GM23248 (cell line): ENCODE results near the gene PPP3R1. TPM values are rescaled to one million over a fixed set of nuclear protein-coding genes. Genes with fewer than 3 reads are reported as not detected.

ENCODE experiments used
- DNase-seq: peaks from one replicate; pipeline ENCODE4 v3.0.0-alpha.2; 2015
- H2AFZ ChIP-seq: fragments of 200-600 bp; sonication (generic); 2 replicates; pipeline ENCODE4 v1.6.1; 2016; ENCODE audit warnings: antibody characterized with exemption
- H3F3A ChIP-seq: fragments of 200-600 bp; sonication (generic); 2 replicates; pipeline ENCODE4 v1.6.1; 2016; ENCODE audit warnings: mild to moderate bottlenecking, antibody characterized with exemption, mixed run types; ENCODE audit not compliant: insufficient read depth
- H3K27ac ChIP-seq: fragments of 200-600 bp; sonication (generic); 2 replicates; pipeline ENCODE4 v1.5.1; 2016; ENCODE audit warnings: mild to moderate bottlenecking
- H3K27me3 ChIP-seq: fragments of 200-600 bp; sonication (generic); replicated peaks from 2 replicates; pipeline ENCODE4 v1.6.1; 2016; ENCODE audit warnings: mild to moderate bottlenecking; ENCODE audit not compliant: insufficient read depth
- H3K36me3 ChIP-seq: fragments of 200-600 bp; sonication (generic); 2 replicates; pipeline ENCODE4 v1.6.1; 2016; ENCODE audit warnings: low read depth, mild to moderate bottlenecking
- H3K4me1 ChIP-seq: fragments of 200-600 bp; sonication (generic); 2 replicates; pipeline ENCODE4 v1.6.1; 2016; ENCODE audit warnings: mild to moderate bottlenecking; ENCODE audit not compliant: insufficient read depth
- H3K4me2 ChIP-seq: fragments of 200-600 bp; sonication (generic); one replicate; pipeline ENCODE4 v1.6.1; 2016; ENCODE audit warnings: mild to moderate bottlenecking; ENCODE audit not compliant: unreplicated experiment
- H3K4me3 ChIP-seq: fragments of 200-600 bp; sonication (generic); 2 replicates; pipeline ENCODE4 v1.5.1; 2016; ENCODE audit warnings: mild to moderate bottlenecking
- H3K79me2 ChIP-seq: fragments of 200-600 bp; sonication (generic); 2 replicates; pipeline ENCODE4 v1.6.1; 2016; ENCODE audit warnings: mild to moderate bottlenecking; ENCODE audit not compliant: insufficient read depth
- H3K9ac ChIP-seq: fragments of 200-600 bp; sonication (generic); 2 replicates; pipeline ENCODE4 v1.6.1; 2016; ENCODE audit warnings: mild to moderate bottlenecking
- H3K9me2 ChIP-seq: fragments of 200-600 bp; sonication (generic); 2 replicates; pipeline ENCODE4 v1.6.1; 2016; ENCODE audit warnings: mixed run types, mild to moderate bottlenecking, moderate library complexity; ENCODE audit not compliant: insufficient read depth
- H3K9me3 ChIP-seq: fragments of 200-600 bp; sonication (generic); one replicate; pipeline ENCODE4 v1.6.1; 2017; ENCODE audit warnings: low read depth
- H4K20me1 ChIP-seq: fragments of 200-600 bp; sonication (generic); 2 replicates; pipeline ENCODE4 v1.6.0; 2016; ENCODE audit not compliant: insufficient read depth
- EZH2 ChIP-seq: fragments of 200-600 bp; sonication (generic); IDR thresholded peaks from 2 replicates; pipeline ENCODE4 v1.6.1; 2018; ENCODE audit warnings: antibody characterized with exemption, mild to moderate bottlenecking; ENCODE audit not compliant: insufficient read depth, poor library complexity, severe bottlenecking
- EZH2phosphoT487 ChIP-seq: fragments of 200-600 bp; sonication (generic); IDR thresholded peaks from 2 replicates; pipeline ENCODE4 v1.6.1; 2018; ENCODE audit warnings: antibody characterized with exemption, moderate library complexity, mild to moderate bottlenecking, low read depth; ENCODE audit not compliant: insufficient read depth
- WGBS, 2 experiments: methylation state at CpG; one replicate each; pipeline ENCODE4 v1.1.6; 2015 to 2017; ENCODE audit warnings: low lambda C conversion rate in 2 of 2, low coverage in 1 of 2; ENCODE audit errors: missing lambda C conversion rate in 2 of 2; 5-methylcytosine and 5-hydroxymethylcytosine counted together
- in situ Hi-C: fragments of 300-500 bp; cut with MboI; formaldehyde crosslinking; loops from 2 replicates; pipeline ENCODE4 v1.15.0; 2020
- polyA plus RNA-seq: library from polyadenylated mRNA; unstranded; fragments of >200 nt; fragmentation: Nextera tagmentation; extraction: Ambion mirVana; gene quantifications from 2 replicates; pipeline ENCODE4 v1.2.1, GENCODE V29; 2016
- total RNA-seq: library from RNA; depleted of rRNA; stranded (reverse); fragments of >200 nt; shearing (Covaris generic); gene quantifications from 2 replicates; pipeline ENCODE4 v1.2.3, GENCODE V29; 2014

PPP3R1 gene
- total and polyA plus RNA-seq, 2 experiments from 2014 or later = 3.8 to 17.7 TPM

DNA sequence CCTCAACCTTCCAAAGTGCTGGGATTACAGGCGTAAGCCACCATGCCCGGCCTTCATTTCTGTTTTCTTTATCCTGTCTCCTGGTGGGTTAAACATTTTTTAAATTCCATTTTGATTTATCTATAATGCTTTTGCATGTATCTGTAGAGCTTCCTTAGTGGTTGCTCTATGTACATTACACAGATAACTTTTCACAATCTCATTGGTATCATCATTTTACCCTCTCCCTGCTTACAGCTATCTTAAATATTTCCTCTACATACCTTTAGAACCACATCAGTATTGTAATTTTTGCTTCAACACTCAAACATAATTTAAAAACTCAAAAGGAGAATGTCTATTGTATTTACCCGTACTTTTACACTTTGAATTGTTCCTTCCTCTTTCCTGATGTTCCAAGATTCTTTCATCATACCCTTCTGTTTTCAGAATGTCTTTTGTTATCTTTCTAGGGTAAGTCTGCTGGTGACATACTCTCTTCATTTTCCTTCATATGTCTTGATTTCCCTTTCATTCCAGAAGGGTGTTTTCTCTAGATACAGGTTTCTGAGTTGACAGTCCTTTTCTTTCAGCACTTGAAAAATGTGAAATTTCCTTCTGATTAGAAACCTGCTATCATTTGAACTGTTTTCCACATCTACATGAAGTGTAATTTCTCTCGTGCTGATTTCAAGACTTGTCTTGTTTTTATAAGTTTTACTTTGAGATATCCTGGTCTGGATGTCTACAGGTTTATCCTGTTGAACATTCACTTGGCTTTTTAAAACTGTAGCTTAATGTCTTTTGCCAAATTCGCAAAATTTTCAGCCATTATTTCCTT lies 21.9 kb downstream of the PPP3R1 start:
- peak overlapping the region; percentile 24 for H3K27ac ChIP-seq
- 79 to 80% methylated on average over 5 of the region's 5 CpGs for WGBS, 2 experiments
- in situ Hi-C loops = no loop called here
- TF ChIP-seq EZH2phosphoT487 (no peak), EZH2 (no peak)
- H3K4me1 ChIP-seq = peaks cover 38% of the 10 kb centered on the region
- peaks cover 22% of the 10 kb centered on the region; the same call in 1 of the 2 replicates for H4K20me1 ChIP-seq
- peak overlapping the region; percentile 26 for H2AFZ ChIP-seq
- H3K79me2 ChIP-seq = peaks cover 99% of the 10 kb centered on the region
- H3K27me3 ChIP-seq = no peaks in the 10 kb centered on the region
- peak; percentile 18 for DNase-seq
- no peaks in the 10 kb centered on the region for H3K9me2 ChIP-seq
- peaks cover 46% of the 10 kb centered on the region for H3F3A ChIP-seq
- H3K9me3 ChIP-seq = no peaks in the 10 kb centered on the region
- peak overlapping the region; percentile 1; the same call in 1 of the 2 replicates for H3K9ac ChIP-seq
- peak overlapping the region; percentile 31 for H3K4me3 ChIP-seq
- H3K36me3 ChIP-seq = no peaks in the 10 kb centered on the region
- H3K4me2 ChIP-seq = peak overlapping the region; percentile 41

DNA sequence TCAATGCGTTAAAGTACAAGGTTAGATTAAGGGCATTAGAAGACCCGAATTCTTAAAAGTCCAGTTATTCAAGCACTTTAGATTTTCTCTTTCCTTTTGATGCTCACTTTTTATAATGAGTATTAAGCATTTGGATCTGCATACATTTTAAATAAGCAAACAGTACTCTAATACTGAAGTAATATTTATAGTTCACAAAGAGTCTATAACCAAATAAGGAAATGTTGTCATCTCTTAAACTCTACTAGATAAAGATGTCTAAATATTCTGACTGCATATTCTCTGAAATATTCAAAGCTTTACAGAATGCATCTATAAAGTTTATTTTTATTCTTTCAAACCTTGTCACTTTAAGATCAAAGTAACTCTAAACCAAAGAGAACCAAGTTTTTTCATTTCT lies 25.5 kb downstream of the PPP3R1 start:
- WGBS, 2 experiments = 70 to 80% methylated on average over 2 of the region's 2 CpGs
- Histone ChIP-seq H2AFZ (no peak overlapping the region), H3K36me3 (no peaks in the 10 kb centered on the region), H3K27me3 (no peaks in the 10 kb centered on the region), H3K4me2 (peak overlapping the region; percentile 14), H3K9me3 (no peaks in the 10 kb centered on the region), H3K4me1 (peaks cover 33% of the 10 kb centered on the region), H3K79me2 (peaks cover 100% of the 10 kb centered on the region), H3F3A (peaks cover 33% of the 10 kb centered on the region; the same call in 1 of the 2 replicates), H3K27ac (no peak overlapping the region), H3K9ac (no peak overlapping the region), H3K9me2 (no peaks in the 10 kb centered on the region), H4K20me1 (peaks cover 21% of the 10 kb centered on the region), H3K4me3 (no peak overlapping the region)
- TF ChIP-seq EZH2phosphoT487 (no peak), EZH2 (no peak)
- no peak for DNase-seq
- in situ Hi-C loops = no loop called here

DNA sequence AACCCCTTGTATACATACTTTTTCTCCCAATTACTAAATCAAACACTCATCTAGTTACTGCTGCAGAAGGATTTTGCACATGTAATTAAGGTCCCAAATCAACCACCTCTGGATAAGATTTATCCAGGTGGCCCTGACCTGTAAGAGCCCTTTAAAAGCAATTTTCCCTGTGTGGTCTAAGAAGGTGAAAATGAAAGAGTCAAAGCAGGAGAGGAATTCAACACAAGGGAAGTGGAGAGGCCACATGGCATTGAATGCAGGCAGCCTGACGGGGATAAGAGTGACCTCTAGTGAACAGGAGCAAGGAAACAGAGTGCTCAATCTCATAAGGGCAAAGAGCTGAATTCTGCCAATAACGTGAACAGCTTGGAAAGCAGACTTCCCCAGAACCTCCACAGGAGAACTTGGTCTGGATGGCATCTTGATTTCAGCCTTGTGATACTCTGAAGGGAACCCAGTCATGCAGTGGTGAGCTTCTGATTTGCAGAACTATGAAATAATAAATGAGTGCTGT lies 27.2 kb downstream of the PPP3R1 start:
- no peak for TF ChIP-seq EZH2phosphoT487
- no peak overlapping the region for H3K4me2 ChIP-seq
- H3F3A ChIP-seq = peaks cover 19% of the 10 kb centered on the region; the same call in 1 of the 2 replicates
- H3K9ac ChIP-seq = no peak overlapping the region
- in situ Hi-C loops = no loop called here
- H3K9me3 ChIP-seq = no peaks in the 10 kb centered on the region
- peak overlapping the region; percentile 2; the same call in 1 of the 2 replicates for H3K27ac ChIP-seq
- peaks cover 18% of the 10 kb centered on the region for H4K20me1 ChIP-seq
- H3K9me2 ChIP-seq = no peaks in the 10 kb centered on the region
- WGBS, 2 experiments = 31 to 37% methylated on average over 2 of the region's 2 CpGs
- H3K4me3 ChIP-seq = no peak overlapping the region
- peaks cover 19% of the 10 kb centered on the region for H3K4me1 ChIP-seq
- no peaks in the 10 kb centered on the region for H3K36me3 ChIP-seq
- H3K27me3 ChIP-seq = no peaks in the 10 kb centered on the region
- peak; percentile 32 for DNase-seq
- peaks cover 100% of the 10 kb centered on the region for H3K79me2 ChIP-seq
- H2AFZ ChIP-seq = no peak overlapping the region

DNA sequence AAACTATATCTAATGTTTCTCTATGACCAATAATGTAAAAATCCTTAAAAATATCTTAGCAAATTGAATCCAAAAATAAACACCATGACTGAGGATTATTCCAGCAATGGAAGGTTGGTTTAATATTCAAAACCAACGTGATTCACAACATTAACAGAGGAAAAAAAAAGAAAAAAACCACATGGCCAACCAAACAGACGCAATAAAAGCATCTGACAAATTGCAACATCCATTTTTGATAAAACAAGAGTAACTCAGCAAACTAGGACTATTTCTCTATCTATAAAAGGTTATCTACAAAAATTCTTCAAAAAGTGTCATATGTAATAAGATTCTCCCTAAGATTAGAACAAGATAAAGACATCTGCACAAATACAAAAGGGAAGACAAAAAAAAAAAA lies 28.9 kb downstream of the PPP3R1 start:
- no peak overlapping the region for H3K27ac ChIP-seq
- H2AFZ ChIP-seq = no peak overlapping the region
- H3K4me3 ChIP-seq = no peak overlapping the region
- H3K9me3 ChIP-seq = no peaks in the 10 kb centered on the region
- peaks cover 18% of the 10 kb centered on the region for H4K20me1 ChIP-seq
- 38 to 54% methylated on average over 2 of the region's 2 CpGs for WGBS, 2 experiments
- in situ Hi-C loops = no loop called here
- no peaks in the 10 kb centered on the region for H3K9me2 ChIP-seq
- peaks cover 100% of the 10 kb centered on the region for H3K79me2 ChIP-seq
- TF ChIP-seq EZH2 = no peak
- no peak for TF ChIP-seq EZH2phosphoT487
- H3K4me2 ChIP-seq = no peak overlapping the region
- no peaks in the 10 kb centered on the region for H3K36me3 ChIP-seq
- H3F3A ChIP-seq = peaks cover 15% of the 10 kb centered on the region; the same call in 1 of the 2 replicates
- no peak overlapping the region for H3K9ac ChIP-seq
- DNase-seq = peak; percentile 31
- peaks cover 16% of the 10 kb centered on the region for H3K4me1 ChIP-seq
- H3K27me3 ChIP-seq = no peaks in the 10 kb centered on the region
